Activated T-helper 1 cell treated with anti-CD3 and anti-CD28 coated beads, Interleukin-2, amount 50 U/mL, for 16 hours (primary cell): ENCODE results near the gene RPTOR.

Source experiments
- DNase-seq, 2 donors: peaks; one replicate each; pipeline ENCODE4 v3.0.0-alpha.2; 2020; ENCODE audit warnings: low read depth in 1 of 2, low spot score in 1 of 2

RPTOR gene

GRCh38 chr17:80664217-80664790 is 119.7 kb downstream of the RPTOR start:
- no peak for DNase-seq

DNA sequence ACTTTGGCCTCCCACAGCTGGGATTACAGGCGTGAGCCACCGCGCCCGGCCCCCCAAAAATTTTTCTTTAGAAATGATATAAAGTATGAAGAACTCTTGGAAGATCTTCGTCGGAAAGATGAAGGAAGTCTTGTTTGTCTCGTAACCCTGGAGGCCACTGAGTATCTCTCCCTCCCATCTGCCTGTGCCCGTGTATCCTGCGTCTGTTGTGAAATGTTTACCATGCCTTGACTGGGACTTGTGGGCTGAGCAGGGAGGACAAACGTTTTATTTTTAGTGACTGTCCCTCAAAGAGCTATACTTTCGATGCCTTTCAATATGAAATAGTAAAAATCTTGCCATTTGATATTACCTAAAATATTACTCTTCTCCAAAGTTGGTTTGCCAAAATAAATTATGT is 121.2 kb downstream of the RPTOR start:
- no peak for DNase-seq

DNA sequence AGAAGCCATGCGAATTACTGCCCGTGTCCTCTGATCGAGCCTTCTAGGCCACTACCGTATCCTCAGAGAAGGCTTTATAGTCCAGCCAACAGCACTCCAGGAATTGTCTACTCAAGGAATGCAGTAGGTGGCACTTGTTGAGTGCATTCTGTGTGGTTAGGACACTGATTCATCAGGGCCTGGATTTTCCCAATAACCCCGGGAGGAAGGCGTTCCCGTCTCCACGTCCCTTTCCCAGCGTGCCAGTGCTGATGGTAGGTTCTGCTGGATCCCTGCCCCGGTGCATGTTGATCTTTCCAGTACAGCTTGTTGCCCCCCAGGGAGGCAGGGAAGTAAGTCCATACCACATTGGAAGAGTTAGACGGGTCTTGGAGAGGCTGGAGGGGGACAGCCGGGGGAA is 122.2 kb downstream of the RPTOR start:
- DNase-seq: no peak

DNA sequence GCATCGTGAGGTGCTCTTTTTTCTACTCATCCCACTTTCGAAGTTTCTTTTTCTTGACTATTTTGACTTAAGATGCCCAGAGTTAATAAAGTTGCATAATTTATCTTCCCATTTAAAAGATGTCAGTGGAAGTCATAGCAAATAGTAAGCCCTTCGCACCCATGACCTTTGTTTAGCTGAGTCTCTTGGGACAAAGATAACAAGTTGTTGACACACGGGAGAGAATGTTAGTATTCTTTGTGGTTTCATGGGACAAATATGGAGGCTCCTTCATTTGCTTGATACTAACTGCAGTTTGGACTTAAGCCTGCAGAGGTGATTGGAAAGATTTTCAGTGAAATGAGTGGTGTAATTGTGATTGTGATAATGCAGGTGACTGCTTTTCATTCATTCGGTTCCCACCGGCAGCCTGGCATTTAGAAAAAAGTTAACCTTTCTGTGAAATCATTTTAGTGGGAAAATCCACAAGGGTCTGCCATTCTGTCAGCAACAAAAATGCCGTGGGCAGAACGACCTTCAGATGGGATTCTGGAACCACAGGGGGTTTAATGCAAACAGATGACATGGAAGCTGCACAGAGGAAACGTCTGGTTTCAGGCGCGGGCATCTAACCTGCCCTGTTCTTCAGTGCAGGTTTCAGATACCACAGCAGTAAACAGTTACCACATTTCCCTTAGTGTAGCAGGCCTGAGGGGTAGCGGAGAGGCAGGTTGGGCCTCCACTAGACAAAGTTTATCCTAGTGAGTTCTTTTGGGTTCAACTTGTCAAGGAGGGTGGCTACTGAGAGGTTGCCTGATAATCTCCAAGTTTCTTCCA is 123.0 kb downstream of the RPTOR start:
- DNase-seq: no peak

DNA sequence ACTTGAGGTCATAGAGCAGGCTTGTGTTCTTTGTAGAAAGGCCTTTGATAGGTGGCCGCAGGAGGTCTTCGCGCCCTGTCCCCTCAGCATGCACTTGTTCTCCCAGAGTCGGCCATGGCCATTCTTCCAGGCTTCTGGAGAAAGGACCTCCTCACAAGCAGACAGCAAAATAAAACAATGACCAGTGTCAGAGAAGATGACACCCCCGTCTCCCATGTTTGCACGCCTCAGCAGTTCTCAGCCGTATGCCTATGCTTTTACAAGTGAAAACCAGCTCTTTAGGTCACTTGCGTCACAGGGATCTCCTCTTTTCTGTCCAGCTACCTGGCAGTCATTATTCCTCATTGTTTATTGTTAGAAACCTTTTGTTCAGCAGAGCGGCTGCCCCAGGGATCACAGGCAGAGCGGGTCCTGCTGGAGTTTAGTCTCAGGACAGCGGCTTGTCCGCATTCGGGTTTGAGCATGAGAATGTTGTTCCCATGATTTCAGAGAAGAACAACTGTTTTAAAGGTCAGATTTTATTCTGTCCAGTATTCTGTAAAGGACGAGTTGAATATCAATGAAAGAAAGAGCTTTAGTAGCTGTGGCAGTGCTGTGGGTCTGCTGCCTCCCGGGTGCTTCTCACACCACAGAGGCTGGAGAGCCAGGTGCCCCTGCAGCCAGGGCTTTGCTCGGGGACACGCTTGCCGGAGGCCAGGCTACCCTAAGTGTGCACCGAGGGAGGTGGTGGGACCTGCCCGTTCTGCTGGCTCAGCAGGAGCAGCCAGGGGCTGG is 123.9 kb downstream of the RPTOR start:
- DNase-seq: no peak

GRCh38 chr17:80671039-80671824 is 126.6 kb downstream of the RPTOR start:
- DNase-seq: no peak

DNA sequence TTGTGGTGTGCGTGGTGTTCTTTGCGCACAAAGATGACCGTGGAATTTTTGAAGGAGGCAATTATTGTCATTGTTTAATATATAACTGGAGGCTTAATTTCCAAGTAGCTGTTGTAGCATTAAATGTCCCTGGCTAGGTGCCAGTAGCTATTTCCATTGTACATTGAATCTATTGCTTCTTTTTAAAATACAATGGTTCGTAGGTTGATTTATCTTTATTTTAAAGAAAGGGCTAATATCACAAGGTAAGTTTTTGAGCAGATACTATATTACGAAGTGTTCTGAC is 127.1 kb downstream of the RPTOR start:
- DNase-seq: no peak

- no peak for DNase-seq
These were observed 128.7 kb downstream of the RPTOR start for GRCh38 chr17:80673152-80673920.

DNA sequence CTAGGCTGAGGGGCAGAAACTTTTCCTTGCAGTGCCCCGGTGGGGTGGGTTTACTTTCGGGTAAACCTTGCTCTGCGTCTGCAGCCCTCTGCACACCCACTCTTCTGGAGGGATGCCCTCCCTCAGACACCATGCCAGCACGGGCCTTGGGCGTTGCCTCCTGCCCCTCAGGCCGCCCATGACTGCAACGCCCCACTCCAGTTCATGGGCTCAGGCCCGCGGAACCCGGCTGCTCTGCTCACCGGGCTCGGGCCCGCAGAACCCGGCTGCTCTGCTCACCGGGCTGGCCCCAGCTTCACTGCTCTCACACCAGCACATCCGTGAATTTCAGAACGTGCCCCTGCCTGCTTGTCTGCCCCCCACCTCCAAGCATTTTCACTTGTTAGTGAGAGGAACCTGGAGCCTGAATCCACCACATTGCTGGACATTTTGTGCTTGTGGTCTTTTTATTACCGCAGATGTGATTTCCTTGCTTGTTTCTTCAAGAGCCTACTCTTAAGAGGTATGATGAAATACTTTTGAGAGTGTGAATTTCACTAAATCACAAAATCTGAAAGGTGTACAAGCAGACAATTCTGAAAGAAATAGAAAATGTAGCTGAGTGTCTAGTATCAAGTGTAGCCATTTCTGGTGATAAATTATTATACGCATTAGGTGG is 130.9 kb downstream of the RPTOR start:
- DNase-seq: no peak

DNA sequence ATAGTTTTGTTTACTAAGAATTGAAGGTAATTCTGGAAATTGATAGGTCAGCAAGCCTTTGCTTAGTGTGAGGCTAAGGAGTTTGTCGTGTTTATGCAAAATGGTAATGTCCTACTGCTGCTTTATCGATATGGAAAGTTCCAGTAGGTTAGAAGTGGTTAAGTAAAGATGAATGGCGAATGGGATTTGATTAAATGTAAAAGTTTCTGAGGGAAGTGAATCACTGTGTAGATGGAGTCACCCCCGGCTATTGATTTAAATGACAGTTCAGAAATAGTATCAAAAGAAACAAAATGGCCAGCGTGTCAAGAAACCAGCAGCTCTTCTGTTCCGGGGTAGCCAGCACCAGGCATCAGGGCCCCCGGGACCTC is 131.4 kb downstream of the RPTOR start:
- DNase-seq: no peak

- DNase-seq: no peak
These were observed 131.9 kb downstream of the RPTOR start for GRCh38 chr17:80676564-80676963.

GRCh38 chr17:80677214-80677756 is 132.6 kb downstream of the RPTOR start:
- no peak for DNase-seq

DNA sequence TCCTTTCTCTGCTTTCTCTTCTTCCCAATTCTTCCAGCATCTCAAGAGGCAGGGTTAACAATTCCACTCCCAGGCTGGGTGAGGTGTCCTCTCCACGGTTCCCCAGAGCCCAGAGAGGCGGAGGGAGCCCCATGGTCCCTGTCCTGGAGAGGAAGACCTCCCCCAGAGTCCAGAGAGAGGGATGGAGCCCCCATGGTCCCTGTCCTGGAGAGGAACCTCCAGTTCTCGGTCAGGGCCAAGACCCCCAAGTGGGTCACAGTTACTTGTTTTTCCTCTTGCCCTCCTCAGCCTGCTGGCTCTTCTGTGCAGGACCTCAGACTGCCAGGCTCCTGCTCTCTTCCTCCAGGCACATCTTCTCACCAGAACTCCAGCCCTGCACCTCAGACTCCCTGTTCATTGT is 135.2 kb downstream of the RPTOR start:
- no peak for DNase-seq

DNA sequence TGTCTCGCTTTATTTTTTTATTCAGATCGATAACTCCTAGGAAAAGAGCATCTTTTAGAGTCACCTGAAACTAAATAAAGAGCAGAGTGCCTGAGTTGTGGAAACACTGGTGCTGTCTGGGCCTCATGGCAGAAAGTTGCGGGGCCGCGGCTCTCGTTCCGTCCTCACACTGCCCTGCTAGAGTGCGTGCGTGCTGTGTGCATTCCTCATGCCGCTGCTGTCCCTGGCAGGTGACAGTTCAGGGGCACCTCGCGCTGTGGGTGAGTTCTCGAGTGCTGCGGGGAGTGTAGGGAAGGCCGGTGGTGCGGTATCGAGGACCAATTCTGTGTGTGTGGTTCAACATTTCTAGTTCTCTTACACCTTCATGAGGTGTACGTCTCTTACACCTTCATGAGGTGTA is 136.6 kb downstream of the RPTOR start:
- DNase-seq: no peak

GRCh38 chr17:80682372-80682771 is 137.7 kb downstream of the RPTOR start:
- no peak for DNase-seq

DNA sequence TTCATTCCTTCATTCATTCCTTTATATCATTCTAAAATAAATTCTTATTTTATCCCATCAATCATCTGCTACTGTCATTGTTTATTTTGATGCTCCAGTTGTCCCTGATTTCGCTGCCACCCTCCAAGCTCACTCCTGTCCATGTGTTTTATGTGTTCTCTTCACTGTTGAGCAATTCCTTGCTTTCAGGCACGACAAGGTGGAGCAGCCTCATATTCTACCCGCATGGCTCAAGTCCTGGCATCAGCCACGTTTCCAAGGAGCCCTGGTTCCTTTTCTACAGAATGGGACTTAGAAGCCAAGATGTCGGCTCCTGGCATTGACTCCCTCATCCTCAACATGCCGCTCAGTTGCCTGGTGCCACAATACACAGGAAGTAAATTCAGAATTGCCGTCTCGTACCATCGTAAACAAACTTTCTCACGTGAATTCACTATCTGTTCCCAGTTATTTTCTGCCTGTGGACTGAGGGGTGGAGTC is 139.0 kb downstream of the RPTOR start:
- no peak for DNase-seq

DNA sequence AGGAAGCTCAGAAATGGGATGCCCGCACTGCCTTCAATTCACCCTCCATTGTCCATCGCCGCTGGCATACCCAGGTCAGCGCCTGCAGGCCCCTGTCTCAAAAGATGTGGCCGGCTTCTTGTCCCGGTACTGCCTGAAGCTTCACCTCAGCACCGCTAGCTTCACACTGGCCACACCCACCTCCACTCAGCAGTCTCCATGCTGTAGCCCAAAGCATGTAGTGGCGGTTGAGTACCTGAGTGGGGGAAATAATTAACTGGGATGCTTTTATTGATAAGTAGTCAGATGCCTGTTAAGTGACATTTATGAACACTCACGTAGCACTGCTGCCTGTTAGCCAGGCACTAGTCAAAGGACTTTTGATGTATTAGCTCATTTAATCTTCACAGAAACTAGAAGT is 143.2 kb downstream of the RPTOR start:
- no peak for DNase-seq

GRCh38 chr17:80689129-80689619 is 144.5 kb downstream of the RPTOR start:
- no peak for DNase-seq

DNA sequence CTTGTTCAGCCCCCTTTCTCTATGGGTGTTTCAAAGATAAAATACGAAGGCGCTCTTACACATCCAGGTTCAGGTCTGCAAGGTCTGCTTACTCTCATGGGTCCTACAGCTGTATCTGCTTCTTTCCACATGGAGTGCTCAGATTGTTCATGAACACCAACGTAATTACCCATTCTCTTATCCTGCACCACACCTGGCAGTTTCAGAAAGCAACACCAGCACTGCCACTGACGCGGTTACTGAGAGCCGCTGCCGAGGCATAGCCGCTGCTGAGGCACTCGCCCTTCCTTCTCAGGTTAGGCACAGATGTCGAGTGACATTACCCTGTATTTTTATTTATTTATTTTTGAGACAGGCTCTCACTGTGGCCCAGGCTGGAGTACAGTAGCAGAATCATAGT is 147.1 kb downstream of the RPTOR start:
- DNase-seq: no peak

GRCh38 chr17:80692931-80693467 is 148.4 kb downstream of the RPTOR start:
- DNase-seq: no peak
